SK-N-SH treated with all-trans-retinoic acid at 6 μM for 48 hours (cell line): ENCODE data around the gene ATL3.
"Not testable (repeated sequence)": the region's sequence is repeated elsewhere in the genome, so short reads cannot be mapped to it uniquely, and the experiment has no call there.

ENCODE experiments used
- ARNTL ChIP-seq: fragments of 450-650 bp; formaldehyde crosslinking; IDR thresholded peaks from 2 replicates; pipeline ENCODE4 v1.5.0; 2020; ENCODE audit warnings: low read depth, mild to moderate bottlenecking, moderate library complexity, borderline replicate concordance
- ESRRG ChIP-seq: fragments of 250-450 bp; sonication (Bioruptor Pico); IDR thresholded peaks from 2 replicates; pipeline ENCODE4 v1.6.1; 2021; ENCODE audit warnings: mild to moderate bottlenecking
- PPARA ChIP-seq: fragments of 250-450 bp; sonication (Bioruptor Pico); IDR thresholded peaks from 2 replicates; pipeline ENCODE4 v1.5.0; 2020; ENCODE audit warnings: mild to moderate bottlenecking, borderline replicate concordance
- RARB ChIP-seq: fragments of 250-450 bp; sonication (Bioruptor Pico); IDR thresholded peaks from 2 replicates; pipeline ENCODE4 v1.8.0; 2021; ENCODE audit warnings: mild to moderate bottlenecking, moderate library complexity
- ZFP3 ChIP-seq: fragments of 250-450 bp; sonication (Bioruptor Pico); IDR thresholded peaks from 2 replicates; pipeline ENCODE4 v1.5.0; 2020; ENCODE audit warnings: mild to moderate bottlenecking, moderate library complexity
- TF ChIP-seq, protein P1 (sequence below): fragments of 250-450 bp; sonication (Bioruptor Pico); IDR thresholded peaks from 2 replicates; pipeline ENCODE4 v1.5.1; 2021; ENCODE audit warnings: mild to moderate bottlenecking, moderate library complexity
- TF ChIP-seq, protein P2 (sequence below): fragments of 250-450 bp; sonication (Bioruptor Pico); IDR thresholded peaks from 2 replicates; pipeline ENCODE4 v1.5.1; 2020; ENCODE audit warnings: low read depth, mild to moderate bottlenecking, moderate library complexity
- TF ChIP-seq, protein P3 (sequence below): fragments of 250-450 bp; sonication (Bioruptor Pico); IDR thresholded peaks from 2 replicates; pipeline ENCODE4 v1.8.0; 2021; ENCODE audit warnings: low read depth, mild to moderate bottlenecking, moderate library complexity, borderline replicate concordance

DNA sequence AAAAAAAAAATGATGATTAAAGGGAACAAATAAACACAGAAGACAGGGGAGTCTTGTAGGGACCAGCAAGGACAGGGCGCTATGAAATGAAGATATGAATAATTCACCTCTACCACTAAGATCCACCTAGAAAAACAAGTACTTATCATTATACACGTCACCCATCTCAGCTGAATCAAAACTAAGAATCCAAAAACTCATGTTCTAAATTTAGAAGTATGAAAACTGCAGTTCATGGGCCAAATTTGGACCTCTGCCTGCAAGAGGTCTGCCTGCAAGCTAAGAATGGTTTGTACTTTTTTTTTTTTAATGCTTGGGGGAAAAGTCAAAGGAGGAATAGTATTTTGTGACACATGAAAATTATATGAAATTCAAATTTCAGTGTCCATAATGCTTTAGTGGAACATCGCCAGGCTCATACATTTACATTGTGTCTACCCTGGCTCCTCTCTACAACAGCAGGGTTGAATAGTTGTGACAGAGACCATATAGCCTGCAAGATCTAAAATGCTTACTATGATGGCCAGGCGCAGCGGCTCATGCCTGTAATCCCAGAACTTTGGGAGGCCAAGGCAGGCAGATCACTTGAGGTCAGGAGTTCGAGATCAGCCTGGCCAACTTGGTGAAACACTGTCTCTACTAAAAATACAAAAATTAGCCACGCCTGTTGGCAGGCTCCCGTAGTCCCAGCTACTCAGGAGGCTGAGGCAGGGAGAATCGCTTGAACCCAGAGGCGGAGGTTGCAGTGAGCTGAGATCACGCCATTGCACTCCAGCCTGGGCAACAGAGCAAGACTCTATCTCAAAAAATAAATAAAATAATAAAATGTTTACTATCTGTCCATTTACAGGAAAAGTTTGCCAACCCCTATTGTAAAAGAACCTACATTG is 68.6 kb downstream of the ATL3 start:
- TF ChIP-seq RARB; ARNTL (CRISPR knock-in tag); PPARA (CRISPR knock-in tag); ZFP3 (CRISPR knock-in tag); ESRRG (CRISPR knock-in tag): not testable (repeated sequence)
- TF ChIP-seq, protein P1, sequence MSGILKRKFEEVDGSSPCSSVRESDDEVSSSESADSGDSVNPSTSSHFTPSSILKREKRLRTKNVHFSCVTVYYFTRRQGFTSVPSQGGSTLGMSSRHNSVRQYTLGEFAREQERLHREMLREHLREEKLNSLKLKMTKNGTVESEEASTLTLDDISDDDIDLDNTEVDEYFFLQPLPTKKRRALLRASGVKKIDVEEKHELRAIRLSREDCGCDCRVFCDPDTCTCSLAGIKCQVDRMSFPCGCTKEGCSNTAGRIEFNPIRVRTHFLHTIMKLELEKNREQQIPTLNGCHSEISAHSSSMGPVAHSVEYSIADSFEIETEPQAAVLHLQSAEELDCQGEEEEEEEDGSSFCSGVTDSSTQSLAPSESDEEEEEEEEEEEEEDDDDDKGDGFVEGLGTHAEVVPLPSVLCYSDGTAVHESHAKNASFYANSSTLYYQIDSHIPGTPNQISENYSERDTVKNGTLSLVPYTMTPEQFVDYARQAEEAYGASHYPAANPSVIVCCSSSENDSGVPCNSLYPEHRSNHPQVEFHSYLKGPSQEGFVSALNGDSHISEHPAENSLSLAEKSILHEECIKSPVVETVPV (CRISPR knock-in tag) = not testable (repeated sequence)
- TF ChIP-seq, protein P2, sequence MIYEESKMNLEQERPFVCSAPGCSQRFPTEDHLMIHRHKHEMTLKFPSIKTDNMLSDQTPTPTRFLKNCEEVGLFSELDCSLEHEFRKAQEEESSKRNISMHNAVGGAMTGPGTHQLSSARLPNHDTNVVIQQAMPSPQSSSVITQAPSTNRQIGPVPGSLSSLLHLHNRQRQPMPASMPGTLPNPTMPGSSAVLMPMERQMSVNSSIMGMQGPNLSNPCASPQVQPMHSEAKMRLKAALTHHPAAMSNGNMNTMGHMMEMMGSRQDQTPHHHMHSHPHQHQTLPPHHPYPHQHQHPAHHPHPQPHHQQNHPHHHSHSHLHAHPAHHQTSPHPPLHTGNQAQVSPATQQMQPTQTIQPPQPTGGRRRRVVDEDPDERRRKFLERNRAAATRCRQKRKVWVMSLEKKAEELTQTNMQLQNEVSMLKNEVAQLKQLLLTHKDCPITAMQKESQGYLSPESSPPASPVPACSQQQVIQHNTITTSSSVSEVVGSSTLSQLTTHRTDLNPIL (CRISPR knock-in tag) = not testable (repeated sequence)
- TF ChIP-seq, protein P3, sequence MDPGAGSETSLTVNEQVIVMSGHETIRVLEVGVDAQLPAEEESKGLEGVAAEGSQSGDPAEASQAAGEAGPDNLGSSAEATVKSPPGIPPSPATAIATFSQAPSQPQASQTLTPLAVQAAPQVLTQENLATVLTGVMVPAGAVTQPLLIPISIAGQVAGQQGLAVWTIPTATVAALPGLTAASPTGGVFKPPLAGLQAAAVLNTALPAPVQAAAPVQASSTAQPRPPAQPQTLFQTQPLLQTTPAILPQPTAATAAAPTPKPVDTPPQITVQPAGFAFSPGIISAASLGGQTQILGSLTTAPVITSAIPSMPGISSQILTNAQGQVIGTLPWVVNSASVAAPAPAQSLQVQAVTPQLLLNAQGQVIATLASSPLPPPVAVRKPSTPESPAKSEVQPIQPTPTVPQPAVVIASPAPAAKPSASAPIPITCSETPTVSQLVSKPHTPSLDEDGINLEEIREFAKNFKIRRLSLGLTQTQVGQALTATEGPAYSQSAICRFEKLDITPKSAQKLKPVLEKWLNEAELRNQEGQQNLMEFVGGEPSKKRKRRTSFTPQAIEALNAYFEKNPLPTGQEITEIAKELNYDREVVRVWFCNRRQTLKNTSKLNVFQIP (CRISPR knock-in tag) = not testable (repeated sequence)
